IPS DF 4.7 (cell line): ENCODE data around the gene APELA.
"Not testable (repeated sequence)": the region's sequence is repeated elsewhere in the genome, so short reads cannot be mapped to it uniquely, and the experiment has no call there.

Experiments
- DNase-seq: peaks from one replicate; pipeline ENCODE4 v3.0.0-alpha.2; 2013; ENCODE audit warnings: low spot score; ENCODE audit errors: extremely low read depth

The APELA gene

GRCh38 chr4:164876700-164877324, at the start of gene APELA:
APELA (plus strand) TSS chr4:164877178; CDS start chr4:164877332, 154 bp downstream.
- DNase-seq, result no peak

DNA sequence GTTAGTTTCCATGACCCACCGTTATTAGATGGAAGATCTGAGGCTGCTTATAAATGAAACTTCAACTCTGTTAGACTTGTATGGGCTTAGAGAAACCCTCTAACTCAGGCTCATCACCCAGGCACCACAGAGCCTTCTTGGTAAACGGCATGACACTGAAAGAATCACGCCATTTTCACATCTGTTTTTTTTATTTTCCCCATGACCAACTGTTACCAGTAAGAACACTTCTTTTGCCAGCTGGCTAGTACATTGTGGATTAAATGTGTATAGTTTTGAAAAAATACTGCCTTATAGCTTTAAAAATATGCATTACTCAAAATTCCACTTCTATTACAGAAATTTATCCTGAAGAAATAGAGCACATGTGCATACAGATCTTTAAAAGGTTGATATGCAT, 48.0 kb upstream of the APELA start:
- DNase-seq, result no peak

DNA sequence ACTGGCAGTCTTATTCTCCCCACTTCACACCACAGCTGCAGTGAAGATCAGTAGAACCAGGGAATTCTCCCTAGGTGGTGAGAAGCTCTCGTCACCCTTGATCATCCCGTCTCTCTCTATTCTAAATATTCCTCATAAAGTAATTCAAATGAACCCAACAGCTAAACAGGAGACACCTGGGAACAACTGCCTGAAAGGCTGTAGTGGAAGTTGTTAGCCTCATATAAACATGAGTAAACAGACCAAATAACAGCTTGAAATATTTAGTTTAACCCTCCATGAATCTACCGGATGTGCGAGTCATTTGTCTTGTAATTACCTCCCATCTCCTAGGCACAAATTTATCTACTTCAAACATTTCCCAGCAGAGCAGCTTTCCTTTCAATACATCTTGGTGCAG, 30.4 kb upstream of the APELA start:
- no peak for DNase-seq

DNA sequence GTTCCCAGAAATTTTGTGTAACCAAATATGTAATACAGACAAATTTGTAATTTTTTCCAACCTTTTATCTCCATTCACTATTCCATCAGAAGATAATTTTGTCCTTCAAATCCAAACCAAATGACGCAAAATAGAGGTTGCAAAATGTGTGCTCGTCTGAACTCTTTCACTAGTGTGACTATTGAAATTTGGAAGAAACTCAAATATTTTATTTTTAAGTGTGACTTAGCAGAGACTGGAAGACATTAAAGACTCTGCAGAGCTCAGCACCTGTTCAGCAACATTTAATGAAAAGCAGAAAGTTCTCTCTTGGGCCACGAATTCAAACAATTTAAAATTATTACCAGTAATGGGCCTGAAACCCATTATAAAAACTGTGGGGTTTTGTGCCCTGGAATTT, 30.0 kb upstream of the APELA start:
- DNase-seq, result no peak

DNA sequence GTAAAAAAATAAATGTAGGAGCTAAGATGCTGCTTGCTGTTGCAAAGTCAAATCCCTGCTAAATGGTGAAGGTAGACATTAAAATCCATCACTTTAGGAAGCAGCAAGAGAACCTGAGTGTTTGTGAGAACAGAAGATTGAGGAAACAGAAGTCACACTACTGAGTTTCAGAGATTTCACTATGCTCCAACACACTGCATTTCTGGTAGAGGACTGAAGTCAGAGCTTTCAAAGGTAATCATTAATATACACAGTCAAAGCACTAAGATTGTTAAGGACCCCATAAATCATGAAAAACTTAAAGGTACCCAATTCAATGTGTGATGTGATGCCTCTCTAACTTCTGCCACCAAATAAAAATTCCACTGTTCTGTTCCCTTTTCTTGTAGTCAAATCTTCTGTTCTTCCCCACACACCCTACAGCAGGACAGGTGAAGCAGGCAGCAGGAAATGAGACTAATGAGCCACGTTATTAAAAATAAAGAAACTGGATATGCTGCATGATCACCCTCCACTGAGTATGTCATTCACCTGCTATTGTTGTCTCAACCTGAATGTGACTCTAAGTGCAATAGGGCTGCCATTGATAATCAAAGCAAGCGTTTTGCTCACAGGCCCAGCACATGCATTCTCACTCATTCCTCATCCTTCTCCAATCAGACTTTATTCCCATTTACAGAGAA, 28.9 kb upstream of the APELA start:
- DNase-seq, result no peak

DNA sequence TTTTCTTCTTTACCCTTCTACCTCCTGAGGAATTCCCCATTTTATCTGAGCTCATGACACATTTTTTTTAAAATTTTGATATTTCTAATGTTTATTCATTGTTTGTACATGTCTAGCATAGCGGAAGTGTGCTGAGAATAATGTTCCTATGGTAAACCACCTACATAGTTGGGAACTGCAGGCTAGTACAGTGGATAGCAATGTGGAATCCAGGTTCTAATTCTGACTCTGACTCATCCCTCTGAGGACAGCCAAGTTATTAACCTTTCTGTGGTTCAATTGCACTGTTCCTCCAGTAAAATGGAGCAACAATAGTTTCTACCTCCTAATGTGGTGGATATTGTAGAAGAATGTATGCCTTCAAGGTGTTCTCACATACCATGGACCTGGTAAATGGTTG, 20.6 kb upstream of the APELA start:
- no peak for DNase-seq

DNA sequence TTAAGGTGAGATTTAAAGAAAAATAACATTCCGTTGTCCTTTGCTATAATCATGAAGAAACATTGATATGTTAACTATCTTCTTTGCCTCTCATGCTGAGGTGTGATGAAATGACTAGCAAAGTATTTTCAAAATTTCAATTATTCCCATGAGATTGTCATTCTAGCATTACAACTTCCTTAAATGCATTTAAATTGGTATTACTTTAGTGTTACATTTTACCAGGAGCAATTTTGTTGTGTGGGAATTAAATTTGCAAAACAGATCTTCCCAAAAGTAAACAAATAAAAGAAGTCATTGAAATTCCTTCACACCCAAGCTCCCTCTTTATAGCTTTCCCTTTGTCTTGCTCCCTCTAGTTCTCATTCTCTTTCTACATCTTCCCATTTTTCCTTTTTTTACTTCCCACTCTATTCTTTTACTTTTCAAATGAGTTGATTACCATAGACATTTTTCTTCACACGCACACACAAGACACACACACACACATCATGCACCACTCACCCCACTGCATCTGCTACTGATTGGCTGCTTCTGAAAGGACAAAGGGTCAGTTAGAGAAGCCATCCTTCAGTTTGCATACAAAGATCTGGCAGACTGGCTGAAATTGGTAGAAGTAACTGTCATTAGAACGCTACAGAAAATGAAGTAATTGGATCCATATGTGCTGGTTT, 10.0 kb upstream of the APELA start:
- peak; percentile 79 for DNase-seq

DNA sequence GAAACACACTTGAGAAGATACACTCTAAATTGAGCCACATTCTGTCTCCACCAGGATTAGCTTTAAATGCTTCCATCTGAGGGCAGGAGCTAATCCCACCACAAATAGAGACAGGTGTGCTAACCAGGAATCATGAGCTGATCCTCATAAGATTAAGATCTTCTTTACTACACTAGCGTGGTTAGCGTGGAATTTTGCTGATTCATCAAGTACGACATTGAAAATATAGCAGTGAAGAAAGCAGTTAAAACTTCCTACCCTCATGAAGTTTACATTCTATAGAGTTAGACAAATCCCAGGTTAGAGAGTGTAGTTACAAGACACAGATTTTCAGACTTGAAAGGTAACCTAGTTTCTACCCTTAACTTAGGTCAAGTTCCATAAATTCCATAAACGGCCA, 5.3 kb upstream of the APELA start:
- DNase-seq, result no peak

DNA sequence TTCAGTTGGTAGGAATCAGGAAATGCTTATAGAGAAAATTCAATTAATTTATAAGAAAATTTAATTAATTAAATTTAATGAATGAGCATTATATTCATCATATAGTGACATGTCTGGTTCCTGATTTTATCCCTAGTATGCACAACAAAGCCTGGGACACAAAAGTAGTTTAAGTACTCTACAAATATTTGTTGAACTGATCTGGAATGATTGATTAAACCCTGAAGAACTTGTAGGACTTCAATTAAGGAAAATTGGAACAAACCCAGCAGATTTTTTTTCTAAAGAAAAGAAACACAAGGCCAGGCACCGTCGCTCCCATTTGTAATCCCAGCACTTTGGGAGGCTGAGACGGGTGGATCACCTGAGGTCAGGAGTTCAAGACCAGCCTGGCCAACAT, 4.5 kb upstream of the APELA start:
- DNase-seq, result no peak

DNA sequence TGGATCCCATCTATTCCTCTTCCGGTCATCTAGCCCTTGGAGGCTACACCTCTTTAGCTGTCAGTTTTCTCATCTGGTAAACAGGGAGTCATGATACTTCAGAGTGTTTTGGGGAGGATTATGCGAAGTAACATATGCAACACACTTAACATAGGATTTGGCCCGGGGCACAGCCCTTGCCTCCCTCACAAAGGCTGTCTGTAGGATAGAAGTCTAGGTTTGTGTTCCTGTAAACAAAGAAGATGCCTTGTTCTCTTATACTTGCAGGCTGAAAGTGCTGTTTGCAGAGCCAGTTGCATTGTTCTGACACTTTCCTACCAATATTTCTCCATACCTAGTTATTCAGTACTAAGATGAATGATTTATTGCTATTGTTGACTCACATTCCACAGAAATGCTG, 2.2 kb upstream of the APELA start:
- DNase-seq, result no peak

- no peak for DNase-seq
Measured at GRCh38 chr4:164880489-164881262, 3.7 kb downstream of the APELA start.

- DNase-seq, result no peak
Measured at GRCh38 chr4:164888096-164888715, 11.2 kb downstream of the APELA start.

GRCh38 chr4:164890691-164891090, 13.7 kb downstream of the APELA start:
- DNase-seq, result no peak

- no peak for DNase-seq
Measured at GRCh38 chr4:164892018-164892417, 15.0 kb downstream of the APELA start.

DNA sequence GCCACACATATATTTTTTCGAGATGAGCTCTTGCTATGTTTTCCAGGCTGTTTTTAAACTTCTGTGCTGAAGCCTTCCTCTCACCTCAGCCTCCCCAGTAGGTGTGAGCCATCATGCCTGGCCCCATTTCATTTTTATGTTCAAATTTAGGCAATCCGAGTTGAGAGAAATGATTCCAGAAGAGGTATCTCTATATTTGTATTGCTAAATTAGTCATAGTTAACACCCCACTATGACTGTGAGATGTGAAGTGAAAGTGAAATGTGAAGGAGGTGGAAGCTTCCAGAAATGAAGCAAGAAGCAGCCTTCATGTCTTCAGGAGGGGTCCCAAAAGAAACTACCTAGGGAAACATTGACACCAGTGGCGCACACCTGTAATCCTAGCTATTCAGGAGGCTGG, 17.7 kb downstream of the APELA start:
- DNase-seq, result no peak

- no peak for DNase-seq
Measured at GRCh38 chr4:164902608-164903007, 25.6 kb downstream of the APELA start.

- no peak for DNase-seq
Measured at GRCh38 chr4:164904336-164904735, 27.4 kb downstream of the APELA start.

- no peak for DNase-seq
Measured at GRCh38 chr4:164904941-164905340, 28.0 kb downstream of the APELA start.

- DNase-seq, result no peak
Measured at GRCh38 chr4:164906368-164906767, 29.4 kb downstream of the APELA start.

DNA sequence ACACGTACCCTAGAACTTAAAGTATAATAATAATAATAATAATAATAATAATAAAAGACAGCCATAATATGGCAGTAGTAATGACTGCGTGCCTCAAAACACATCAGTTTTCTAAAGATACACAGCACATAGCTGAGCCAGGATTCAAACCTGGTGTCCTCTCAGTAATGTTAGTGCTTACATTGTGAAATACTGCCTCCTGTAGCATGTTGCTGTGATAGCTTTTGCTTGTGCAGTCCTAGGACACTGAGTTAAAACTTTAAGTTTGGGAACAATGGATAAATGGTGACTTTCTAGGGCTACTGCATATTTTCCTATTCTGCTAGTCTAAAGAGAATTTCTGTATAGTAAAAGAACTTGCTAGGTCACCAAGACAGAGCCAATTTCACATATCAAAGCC, 36.5 kb downstream of the APELA start:
- DNase-seq, result not testable (repeated sequence)

- no peak for DNase-seq
Measured at GRCh38 chr4:164918956-164919355, 42.0 kb downstream of the APELA start.
